Pancreas (tissue), 10 donors: ENCODE data around the gene CEP131. TPM values are rescaled to one million over a fixed set of nuclear protein-coding genes. Genes with fewer than 3 reads are reported as not detected.

ENCODE experiments used
- ATAC-seq, 4 donors: fragments of 200-7000 bp; cut with Tn5 transposase; one replicate each; pipeline versions ENCODE4 v1.8.0 to v1.9.1; 2020; ENCODE audit warnings: mild to moderate bottlenecking in 4 of 4, moderate library complexity in 4 of 4
- DNase-seq, 6 donors: peaks; one replicate each; pipeline ENCODE4 v3.0.0-alpha.2; 2020
- FAIRE-seq: peaks from 2 replicates; lab custom pipeline; 2012; peaks lifted over from hg19 to GRCh38; lab: Jason Lieb, UNC
- H3K27ac ChIP-seq, 4 donors: fragments of 200-600 bp; sonication (generic); 1 replicate in 3 of 4; 2 replicates in 1 of 4; pipeline versions ENCODE4 v1.5.0 to v1.8.0; 2020
- H3K27me3 ChIP-seq, 4 donors: fragments of 200-600 bp; one replicate each; pipeline ENCODE4 v1.8.0; 2021
- H3K36me3 ChIP-seq, 3 donors: fragments of 200-600 bp; sonication (generic) in 1 of 3; one replicate each; pipeline versions ENCODE4 v1.5.0 to v1.8.0; 2020 to 2021
- H3K4me1 ChIP-seq, 3 donors: fragments of 200-600 bp; one replicate each; pipeline ENCODE4 v1.8.0; 2021
- H3K4me3 ChIP-seq, 4 donors: fragments of 200-600 bp; sonication (generic) in 2 of 4; one replicate each; pipeline versions ENCODE4 v1.5.0 to v1.8.0; 2020 to 2021
- H3K9me3 ChIP-seq, 4 donors: fragments of 200-600 bp; one replicate each; pipeline ENCODE4 v1.8.0; 2021
- CTCF ChIP-seq, 4 donors: fragments of 200-600 bp; sonication (generic) in 3 of 4; IDR thresholded peaks; one replicate each; pipeline versions ENCODE4 v1.5.0 to v1.8.0; 2021; ENCODE audit warnings: antibody characterized with exemption in 4 of 4
- WGBS, 2 donors: extraction: QIAGEN DNeasy Blood & Tissue Kit; methylation state at CpG; one replicate each; pipeline ENCODE4 v1.1.7; 2013; 5-methylcytosine and 5-hydroxymethylcytosine counted together
- intact Hi-C, 3 donors: fragments of 100-400 bp; cut with DNase I; formaldehyde crosslinking; loops; one replicate each; pipeline versions ENCODE4 v1.11.1 to v1.14.2; 2022
- polyA plus RNA-seq, 2 donors: library from polyadenylated mRNA; stranded (reverse); fragments of 200-250 nt; gene quantifications; one replicate each; pipeline ENCODE4 v1.2.3, GENCODE V29; 2013
- total RNA-seq, 6 donors: library from RNA; stranded (reverse); fragmentation: NEBNext Ultra II Directional in 4 of 6; extraction: Animal tissue kit (Norgen Biotek cat#: 25700) in 4 of 6; gene quantifications; one replicate each; pipeline versions ENCODE4 v1.2.1 to v1.2.4, GENCODE V29; 2021 to 2023
- donor health status: healthy with polysubstance abuse.
- donor health status: DM: no; HTN: no; CAD: no; lungs with moderate emphysema.
- donor health status: DM: no; HTN: no; CAD: no.
- donor health status: control.
- donor health status: control.
- donor health status: Bipolar disorder and iron deficiency.
- donor health status: DM: yes; HTN: yes; CAD: no.
- donor health status: DM: no; HTN: no; CAD: no.
- donor health status: DM: no; HTN: no; CAD: no.
- donor health status: DM: yes; HTN: yes; CAD: no.

The CEP131 gene
- total and polyA plus RNA-seq, 8 donors, result 3.4 to 22.8 (median 4.6) TPM

DNA sequence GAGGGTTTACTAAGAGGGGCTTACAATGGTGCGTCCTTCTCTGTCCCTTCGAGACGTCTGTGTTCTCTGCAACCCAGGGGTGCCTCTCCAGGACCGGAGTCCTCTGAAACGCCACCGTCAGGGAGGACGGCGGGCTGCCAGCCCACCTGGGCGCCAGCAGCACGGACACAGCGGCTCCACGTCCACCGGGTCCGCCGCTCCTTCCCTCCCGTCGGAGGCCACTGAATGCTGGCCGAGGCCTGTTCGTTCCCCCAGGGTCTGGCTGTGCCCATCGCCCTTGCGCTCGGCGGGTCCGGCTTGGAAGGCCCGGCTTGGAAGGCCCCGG lies 15.7 kb upstream of the CEP131 start:
- 0% methylated on average over 26 of the region's 26 CpGs for WGBS, 2 donors
- intact Hi-C loops, result no loop called here
- peak overlapping the region in 3 of 4 donors; percentile 17 to 49 (median 18) for H3K27ac ChIP-seq
- FAIRE-seq (no peak), ATAC-seq (peak in 2 of 4 donors; percentile 1 to 2), DNase-seq (no peak)
- no peak for TF ChIP-seq CTCF (IDR thresholded peaks at IDR 0.05)
- peak overlapping the region; percentile 84 to 98 (median 94) for H3K4me3 ChIP-seq
- H3K9me3 ChIP-seq, result no peaks in the 10 kb centered on the region
- H3K4me1 ChIP-seq, result peaks cover 0 to 10% (median 7%) of the 10 kb centered on the region in 3 donors
- no peaks in the 10 kb centered on the region for H3K27me3 ChIP-seq
- no peaks in the 10 kb centered on the region for H3K36me3 ChIP-seq

DNA sequence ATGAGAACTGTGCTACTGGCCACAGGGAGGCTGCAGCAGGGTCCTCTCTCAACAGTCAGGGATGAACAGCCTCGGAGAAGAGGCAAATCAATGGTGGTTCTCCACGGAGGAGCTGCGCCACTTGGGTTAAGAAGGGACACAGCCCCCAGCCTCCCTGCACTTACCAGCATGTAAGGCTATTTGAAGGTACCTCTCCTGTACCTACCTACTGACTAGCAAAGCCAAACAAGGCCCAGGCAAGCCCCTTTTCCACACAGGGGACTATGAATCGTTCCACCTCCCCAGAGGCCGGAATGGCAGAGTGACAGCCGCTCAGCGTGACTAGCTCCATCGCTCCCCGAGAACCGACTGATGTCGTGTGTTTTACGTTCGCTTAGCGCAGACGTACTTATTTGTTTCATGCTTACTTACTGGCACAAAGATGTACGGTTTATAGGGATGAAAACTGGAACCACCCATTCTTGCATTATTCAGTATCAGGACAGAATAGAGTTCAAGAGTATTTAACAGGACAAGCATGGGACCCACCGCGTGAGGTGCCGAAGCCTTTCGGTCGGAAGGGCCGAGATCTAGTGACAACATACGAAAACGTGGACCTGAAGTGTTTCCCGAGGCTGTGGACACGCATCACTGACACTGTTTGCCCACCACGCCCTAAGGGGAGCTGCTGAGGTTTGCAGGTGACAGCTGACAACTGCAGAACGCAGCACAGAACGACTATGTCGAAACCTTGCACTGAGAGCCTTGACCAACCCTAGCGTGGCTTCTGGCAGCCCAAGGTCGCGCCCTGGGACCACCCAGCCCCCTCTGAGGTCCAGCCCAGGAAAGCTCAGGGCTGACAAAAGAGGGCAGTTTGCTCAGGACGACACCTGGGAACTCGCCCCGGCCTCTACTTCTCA lies 15.1 kb upstream of the CEP131 start:
- no peaks in the 10 kb centered on the region for H3K36me3 ChIP-seq
- WGBS, 2 donors, result 38 to 45% methylated on average over 36 of the region's 36 CpGs
- H3K4me1 ChIP-seq, result peaks cover 0 to 10% (median 7%) of the 10 kb centered on the region in 3 donors
- intact Hi-C loops, result no loop called here
- peak overlapping the region; percentile 84 to 98 (median 94) for H3K4me3 ChIP-seq
- no peak overlapping the region for H3K27ac ChIP-seq
- H3K27me3 ChIP-seq, result no peaks in the 10 kb centered on the region
- no peak for TF ChIP-seq CTCF (IDR thresholded peaks at IDR 0.05)
- no peaks in the 10 kb centered on the region for H3K9me3 ChIP-seq
- DNase-seq (peak in 2 of 6 donors; percentile 27 to 37), ATAC-seq (no peak), FAIRE-seq (no peak)

DNA sequence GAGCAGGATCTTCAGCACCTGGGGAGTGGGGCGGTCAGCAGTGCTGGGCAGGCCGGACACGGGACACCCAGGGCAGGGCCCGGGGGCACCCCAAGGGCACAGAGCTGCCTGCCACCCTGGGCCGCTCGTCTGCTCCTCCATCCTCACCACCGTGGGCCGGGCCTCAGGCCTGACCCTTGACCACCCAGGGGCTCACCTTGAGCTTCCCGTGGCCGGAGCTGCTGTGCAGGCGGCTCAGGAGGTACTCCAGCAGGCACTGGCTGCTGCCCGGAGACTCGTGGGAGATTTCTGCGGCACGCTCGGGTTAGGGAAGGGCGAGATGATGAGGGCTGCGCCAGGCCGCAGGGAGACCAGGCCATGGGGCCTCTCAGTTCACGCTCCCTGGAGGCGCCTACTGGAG lies 14.0 kb upstream of the CEP131 start:
- FAIRE-seq (no peak), ATAC-seq (no peak), DNase-seq (peak in 2 of 6 donors; percentile 34 to 77)
- no peak for TF ChIP-seq CTCF (IDR thresholded peaks at IDR 0.05)
- peaks cover 0 to 10% (median 7%) of the 10 kb centered on the region in 3 donors for H3K4me1 ChIP-seq
- 87% methylated on average over 21 of the region's 21 CpGs for WGBS, 2 donors
- H3K9me3 ChIP-seq, result no peaks in the 10 kb centered on the region
- H3K27me3 ChIP-seq, result no peaks in the 10 kb centered on the region
- no peaks in the 10 kb centered on the region for H3K36me3 ChIP-seq
- intact Hi-C loops, result no loop called here
- H3K27ac ChIP-seq, result no peak overlapping the region
- no peak overlapping the region for H3K4me3 ChIP-seq

DNA sequence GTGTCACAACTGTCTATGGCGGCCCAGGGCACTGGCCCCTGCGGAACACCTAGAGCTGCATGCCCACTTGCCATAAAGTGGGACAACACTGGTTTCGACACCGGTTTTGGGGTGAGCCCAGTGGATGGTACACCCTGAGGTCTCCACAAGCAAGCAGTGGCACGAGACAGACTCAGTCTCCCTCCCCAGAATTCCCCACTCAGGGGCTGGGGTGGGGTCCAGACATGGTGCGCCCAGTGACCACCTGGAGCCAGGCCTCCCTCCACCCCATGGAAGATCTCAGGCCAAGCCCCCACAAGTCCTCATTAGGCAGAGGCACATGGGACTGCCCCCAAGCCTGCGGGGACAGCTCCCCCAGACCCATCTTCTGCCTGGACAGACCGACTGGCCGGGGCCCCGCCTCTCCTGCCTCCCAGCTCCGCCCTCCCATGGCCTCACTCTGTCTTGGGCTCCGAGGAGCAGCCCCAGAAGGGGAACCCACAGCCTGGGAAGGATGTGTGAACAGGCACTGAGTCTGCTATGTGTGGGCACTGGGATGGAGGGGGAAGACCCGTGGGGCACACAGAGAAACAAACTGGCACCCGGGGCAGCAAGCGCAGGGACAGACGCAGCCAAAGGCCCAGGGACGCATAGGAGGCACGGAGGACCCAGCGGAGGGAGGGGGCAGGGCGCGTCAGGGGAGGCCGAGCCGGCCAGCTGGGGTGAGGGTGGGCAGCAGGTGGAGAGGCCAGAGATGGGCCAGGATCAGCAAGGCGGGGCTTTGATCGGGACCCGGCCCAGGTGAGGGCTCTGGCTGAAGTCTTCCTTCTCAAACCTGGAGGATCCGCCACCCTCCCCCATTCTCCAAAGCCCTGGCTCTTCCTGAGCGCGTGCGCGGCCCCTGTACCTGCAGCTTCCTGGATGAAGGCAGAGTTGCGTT lies 13.3 kb upstream of the CEP131 start:
- H3K4me3 ChIP-seq, result no peak overlapping the region
- H3K36me3 ChIP-seq, result peaks cover 0 to 2% (median 0%) of the 10 kb centered on the region in 3 donors
- peak in 2 of 6 donors; percentile 37 to 75 for DNase-seq
- no peaks in the 10 kb centered on the region for H3K9me3 ChIP-seq
- H3K27ac ChIP-seq, result no peak overlapping the region
- FAIRE-seq, result no peak
- no peak for TF ChIP-seq CTCF (IDR thresholded peaks at IDR 0.05)
- 90 to 92% methylated on average over 32 of the region's 32 CpGs for WGBS, 2 donors
- no peaks in the 10 kb centered on the region for H3K27me3 ChIP-seq
- ATAC-seq, result no peak
- intact Hi-C loops, result no loop called here
- H3K4me1 ChIP-seq, result peaks cover 0 to 10% (median 7%) of the 10 kb centered on the region in 3 donors
